ENCODE results near the gene CCDC61. TPM values are rescaled to one million over a fixed set of nuclear protein-coding genes. Genes with fewer than 3 reads are reported as not detected.

The CCDC61 gene
- total RNA-seq, 2 experiments from 2014 or later, result 26.4 to 29.3 TPM

- H3K27me3 Mint-ChIP-seq (ENCODE audit: low read depth), result peaks cover 10% of the 10 kb centered on the region
- no peaks in the 10 kb centered on the region for H3K9me3 Mint-ChIP-seq
- H3K4me3 Mint-ChIP-seq, result no peak overlapping the region
- H3K36me3 Mint-ChIP-seq (ENCODE audit: low read depth), result no peaks in the 10 kb centered on the region
- intact Hi-C loops (cut with micrococcal nuclease), result no loop called here
- no peak for DNase-seq
- CTCF ChIA-PET, result interaction anchor here (0.6 to 1.1 kb wide), 3 partner anchors 11 to 26 kb away, joined by 3 read pairs; no protein-coding TSS in a partner anchor
- H3K4me1 Mint-ChIP-seq (ENCODE audit: low read depth), result no peaks in the 10 kb centered on the region
- H3K27ac Mint-ChIP-seq, result no peak overlapping the region
Measured at GRCh38 chr19:46035986-46036743, 40.9 kb downstream of the CCDC61 start.

- peaks cover 14% of the 10 kb centered on the region for H3K27me3 Mint-ChIP-seq (ENCODE audit: low read depth)
- H3K4me3 Mint-ChIP-seq, result no peak overlapping the region
- CTCF ChIA-PET, result interaction anchor here (0.6 to 1.1 kb wide), 5 partner anchors 8 to 235 kb away, joined by 3 to 4 read pairs (median 3); no protein-coding TSS in a partner anchor
- H3K27ac Mint-ChIP-seq, result no peak overlapping the region
- no peaks in the 10 kb centered on the region for H3K36me3 Mint-ChIP-seq (ENCODE audit: low read depth)
- no peak for DNase-seq
- H3K9me3 Mint-ChIP-seq, result no peaks in the 10 kb centered on the region
- H3K4me1 Mint-ChIP-seq (ENCODE audit: low read depth), result no peaks in the 10 kb centered on the region
- intact Hi-C loops (cut with micrococcal nuclease), result no loop called here
Measured at GRCh38 chr19:46036744-46037128, 41.5 kb downstream of the CCDC61 start.

- no peaks in the 10 kb centered on the region for H3K9me3 Mint-ChIP-seq
- no peak overlapping the region for H3K4me3 Mint-ChIP-seq
- H3K27me3 Mint-ChIP-seq (ENCODE audit: low read depth), result peaks cover 27% of the 10 kb centered on the region
Measured at GRCh38 chr19:46040125-46040524, 44.9 kb downstream of the CCDC61 start.

GRCh38 chr19:46040952-46041500, 45.8 kb downstream of the CCDC61 start, which contains the start of gene IGFL4:
Gene IGFL4 (minus strand): TSS chr19:46041002. CDS start chr19:46040962, 40 bp downstream.
- Mint-ChIP-seq H3K36me3 (ENCODE audit: low read depth) (no peaks in the 10 kb centered on the region), H3K27me3 (ENCODE audit: low read depth) (peaks cover 34% of the 10 kb centered on the region), H3K9me3 (peaks cover 2% of the 10 kb centered on the region), H3K4me3 (no peak within 1 kb of the TSS), H3K4me1 (ENCODE audit: low read depth) (no peaks in the 10 kb centered on the region), H3K27ac (no peak within 1 kb of the TSS)
- DNase-seq, result no peak
- intact Hi-C loops (cut with micrococcal nuclease), result no loop called here
- CTCF ChIA-PET, result no interaction called here

More at GRCh38 chr19:46040125-46040524, 44.9 kb downstream of the CCDC61 start:
- CTCF ChIA-PET, result no interaction called here
- no peak overlapping the region for H3K27ac Mint-ChIP-seq
- no peak for DNase-seq
- intact Hi-C loops (cut with micrococcal nuclease), result no loop called here
- no peaks in the 10 kb centered on the region for H3K4me1 Mint-ChIP-seq (ENCODE audit: low read depth)
- H3K36me3 Mint-ChIP-seq (ENCODE audit: low read depth), result no peaks in the 10 kb centered on the region

GRCh38 chr19:46042252-46042883, 47.1 kb downstream of the CCDC61 start:
- Mint-ChIP-seq H3K4me3 (no peak overlapping the region), H3K9me3 (peaks cover 8% of the 10 kb centered on the region), H3K4me1 (ENCODE audit: low read depth) (no peaks in the 10 kb centered on the region), H3K27ac (no peak overlapping the region), H3K36me3 (ENCODE audit: low read depth) (no peaks in the 10 kb centered on the region), H3K27me3 (ENCODE audit: low read depth) (peaks cover 45% of the 10 kb centered on the region)
- CTCF ChIA-PET, result interaction anchor here (0.5 to 1.8 kb wide), 4 partner anchors 14 to 166 kb away, joined by 3 to 5 read pairs (median 3); no protein-coding TSS in a partner anchor
- intact Hi-C loops (cut with micrococcal nuclease), result no loop called here
- no peak for DNase-seq

GRCh38 chr19:46043519-46043918, 48.3 kb downstream of the CCDC61 start:
- Mint-ChIP-seq H3K27ac (no peak overlapping the region), H3K4me1 (ENCODE audit: low read depth) (no peaks in the 10 kb centered on the region), H3K4me3 (no peak overlapping the region), H3K27me3 (ENCODE audit: low read depth) (peaks cover 54% of the 10 kb centered on the region), H3K36me3 (ENCODE audit: low read depth) (no peaks in the 10 kb centered on the region), H3K9me3 (peaks cover 8% of the 10 kb centered on the region)
- no peak for DNase-seq
- intact Hi-C loops (cut with micrococcal nuclease), result no loop called here
- CTCF ChIA-PET, result interaction anchor here (1.1 to 1.8 kb wide), 2 partner anchors 15 to 35 kb away, joined by 3 to 5 read pairs; no protein-coding TSS in a partner anchor

- DNase-seq, result peak; percentile 21
- Mint-ChIP-seq H3K36me3 (ENCODE audit: low read depth) (no peaks in the 10 kb centered on the region), H3K27ac (no peak overlapping the region), H3K27me3 (ENCODE audit: low read depth) (peaks cover 56% of the 10 kb centered on the region), H3K4me1 (ENCODE audit: low read depth) (no peaks in the 10 kb centered on the region), H3K9me3 (peaks cover 8% of the 10 kb centered on the region), H3K4me3 (no peak overlapping the region)
- intact Hi-C loops (cut with micrococcal nuclease), result no loop called here
- CTCF ChIA-PET, result interaction anchor here (0.9 to 2.0 kb wide), 5 partner anchors 13 to 187 kb away, joined by 3 to 7 read pairs (median 3); partner anchors contain the start of gene SYMPK
Measured at GRCh38 chr19:46049597-46049996, 54.3 kb downstream of the CCDC61 start.

GRCh38 chr19:46052896-46053295, 57.6 kb downstream of the CCDC61 start:
- no peak overlapping the region for H3K27ac Mint-ChIP-seq
- no peak for DNase-seq
- no peak overlapping the region for H3K4me3 Mint-ChIP-seq
- no peaks in the 10 kb centered on the region for H3K9me3 Mint-ChIP-seq
- peaks cover 49% of the 10 kb centered on the region for H3K27me3 Mint-ChIP-seq (ENCODE audit: low read depth)
- intact Hi-C loops (cut with micrococcal nuclease), result no loop called here
- CTCF ChIA-PET, result interaction anchor here (0.6 kb wide), 1 partner anchor 30 kb away, joined by 4 read pairs; no protein-coding TSS in a partner anchor
- no peaks in the 10 kb centered on the region for H3K4me1 Mint-ChIP-seq (ENCODE audit: low read depth)
- H3K36me3 Mint-ChIP-seq (ENCODE audit: low read depth), result no peaks in the 10 kb centered on the region

- no peak for DNase-seq
- H3K27ac Mint-ChIP-seq, result no peak overlapping the region
- intact Hi-C loops (cut with micrococcal nuclease), result no loop called here
- no peak overlapping the region for H3K4me3 Mint-ChIP-seq
- peaks cover 12% of the 10 kb centered on the region for H3K9me3 Mint-ChIP-seq
- peaks cover 38% of the 10 kb centered on the region for H3K27me3 Mint-ChIP-seq (ENCODE audit: low read depth)
- H3K4me1 Mint-ChIP-seq (ENCODE audit: low read depth), result no peaks in the 10 kb centered on the region
- CTCF ChIA-PET, result no interaction called here
- peaks cover 2% of the 10 kb centered on the region for H3K36me3 Mint-ChIP-seq (ENCODE audit: low read depth)
Measured at GRCh38 chr19:46056536-46056935, 61.3 kb downstream of the CCDC61 start.

- H3K36me3 Mint-ChIP-seq (ENCODE audit: low read depth), result peaks cover 2% of the 10 kb centered on the region
Measured at GRCh38 chr19:46058778-46059177, 63.5 kb downstream of the CCDC61 start.

GRCh38 chr19:46060012-46060411, 64.7 kb downstream of the CCDC61 start:
- CTCF ChIA-PET, result no interaction called here
- H3K27ac Mint-ChIP-seq, result no peak overlapping the region
- no peaks in the 10 kb centered on the region for H3K4me1 Mint-ChIP-seq (ENCODE audit: low read depth)
- peaks cover 14% of the 10 kb centered on the region for H3K9me3 Mint-ChIP-seq
- peaks cover 2% of the 10 kb centered on the region for H3K36me3 Mint-ChIP-seq (ENCODE audit: low read depth)
- intact Hi-C loops (cut with micrococcal nuclease), result no loop called here
- DNase-seq, result no peak
- no peak overlapping the region for H3K4me3 Mint-ChIP-seq
- H3K27me3 Mint-ChIP-seq (ENCODE audit: low read depth), result peaks cover 39% of the 10 kb centered on the region

More at GRCh38 chr19:46058778-46059177, 63.5 kb downstream of the CCDC61 start:
- H3K27me3 Mint-ChIP-seq (ENCODE audit: low read depth), result peaks cover 39% of the 10 kb centered on the region
- intact Hi-C loops (cut with micrococcal nuclease), result no loop called here
- peaks cover 14% of the 10 kb centered on the region for H3K9me3 Mint-ChIP-seq
- no peaks in the 10 kb centered on the region for H3K4me1 Mint-ChIP-seq (ENCODE audit: low read depth)
- H3K27ac Mint-ChIP-seq, result no peak overlapping the region
- no peak for DNase-seq
- H3K4me3 Mint-ChIP-seq, result no peak overlapping the region
- CTCF ChIA-PET, result no interaction called here

- no peak overlapping the region for H3K4me3 Mint-ChIP-seq
- CTCF ChIA-PET, result no interaction called here
- H3K36me3 Mint-ChIP-seq (ENCODE audit: low read depth), result peaks cover 2% of the 10 kb centered on the region
- intact Hi-C loops (cut with micrococcal nuclease), result no loop called here
- no peak for DNase-seq
- no peak overlapping the region for H3K27ac Mint-ChIP-seq
- H3K4me1 Mint-ChIP-seq (ENCODE audit: low read depth), result no peaks in the 10 kb centered on the region
- H3K9me3 Mint-ChIP-seq, result peaks cover 14% of the 10 kb centered on the region
- H3K27me3 Mint-ChIP-seq (ENCODE audit: low read depth), result peaks cover 33% of the 10 kb centered on the region
Measured at GRCh38 chr19:46063201-46063600, 67.9 kb downstream of the CCDC61 start.
